Liver (tissue), 9 donors: Measurements from ENCODE around the gene RIT2. TPM values are rescaled to one million over a fixed set of nuclear protein-coding genes. Genes with fewer than 3 reads are reported as not detected.

ENCODE experiments used
- DNase-seq: peaks from one replicate; pipeline ENCODE4 v3.0.0-alpha.2; 2017; ENCODE audit warnings: low spot score
- H3K27ac ChIP-seq, 2 donors: one replicate each; pipeline ENCODE4 v1.7.0; 2013; ENCODE audit warnings: inconsistent platforms in 2 of 2, low read length in 2 of 2, control low read depth in 1 of 2, low read depth in 1 of 2, mild to moderate bottlenecking in 1 of 2
- H3K27me3 ChIP-seq, 4 donors: one replicate each; pipeline versions ENCODE4 v1.6.1 to v1.7.0; 2013; ENCODE audit warnings: low read length in 3 of 4, inconsistent platforms in 1 of 4, mild to moderate bottlenecking in 1 of 4, moderate library complexity in 1 of 4; ENCODE audit not compliant: control insufficient read depth in 4 of 4, insufficient read depth in 4 of 4
- H3K36me3 ChIP-seq, 4 donors: one replicate each; pipeline versions ENCODE4 v1.6.1 to v1.7.0; 2013; ENCODE audit warnings: low read length in 3 of 4, mild to moderate bottlenecking in 3 of 4, low read depth in 1 of 4, moderate library complexity in 1 of 4; ENCODE audit not compliant: control insufficient read depth in 4 of 4, insufficient read depth in 3 of 4
- H3K4me1 ChIP-seq, 4 donors: one replicate each; pipeline versions ENCODE4 v1.6.1 to v1.7.0; 2013; ENCODE audit warnings: low read length in 3 of 4, mild to moderate bottlenecking in 3 of 4, moderate library complexity in 1 of 4; ENCODE audit not compliant: control insufficient read depth in 4 of 4, insufficient read depth in 4 of 4
- H3K4me3 ChIP-seq, 3 donors: one replicate each; pipeline versions ENCODE4 v1.6.1 to v1.7.0; 2013; ENCODE audit warnings: low read length in 3 of 3, control low read depth in 1 of 3, low read depth in 1 of 3, mild to moderate bottlenecking in 1 of 3
- H3K9ac ChIP-seq, 2 donors: one replicate each; pipeline ENCODE4 v1.7.0; 2013; ENCODE audit warnings: low read length in 2 of 2, mild to moderate bottlenecking in 2 of 2, moderate library complexity in 2 of 2, control low read depth in 1 of 2, low read depth in 1 of 2
- H3K9me3 ChIP-seq, 4 donors: one replicate each; pipeline versions ENCODE4 v1.6.1 to v1.7.0; 2013; ENCODE audit warnings: low read length in 3 of 4; ENCODE audit not compliant: control insufficient read depth in 4 of 4
- ATF3 ChIP-seq: IDR thresholded peaks from 2 replicates; pipeline ENCODE4 v1.6.1; 2016; ENCODE audit warnings: antibody characterized with exemption
- CTCF ChIP-seq: fragments of 150-350 bp; IDR thresholded peaks from 2 replicates; pipeline ENCODE4 v1.5.1; 2017; ENCODE audit warnings: improper control_type of control experiment, low read depth, low read length; ENCODE audit not compliant: missing input control
- EGR1 ChIP-seq, 2 donors: IDR thresholded peaks; 2 replicates each; pipeline ENCODE4 v1.6.1; 2016 to 2018; ENCODE audit warnings: antibody characterized with exemption in 2 of 2, low read depth in 2 of 2
- FOXA1 ChIP-seq: IDR thresholded peaks from 2 replicates; pipeline ENCODE4 v1.6.1; 2016; ENCODE audit warnings: antibody characterized with exemption
- FOXA2 ChIP-seq: IDR thresholded peaks from 2 replicates; pipeline ENCODE4 v1.6.1; 2016; ENCODE audit warnings: antibody characterized with exemption
- HNF4A ChIP-seq, 2 donors: conservative IDR thresholded peaks; 2 replicates each; pipeline ENCODE4 v1.6.1; 2016; ENCODE audit warnings: antibody characterized with exemption in 2 of 2, mild to moderate bottlenecking in 2 of 2
- HNF4G ChIP-seq: IDR thresholded peaks from 2 replicates; pipeline ENCODE4 v1.6.1; 2016; ENCODE audit warnings: antibody characterized with exemption
- MAX ChIP-seq: IDR thresholded peaks from 2 replicates; pipeline ENCODE4 v1.6.1; 2016; ENCODE audit warnings: antibody characterized with exemption
- NR2F2 ChIP-seq: IDR thresholded peaks from 2 replicates; pipeline ENCODE4 v1.6.1; 2016; ENCODE audit warnings: antibody characterized with exemption
- RAD21 ChIP-seq, 2 donors: IDR thresholded peaks; 2 replicates each; pipeline ENCODE4 v1.6.1; 2016; ENCODE audit warnings: antibody characterized with exemption in 2 of 2, mild to moderate bottlenecking in 2 of 2
- REST ChIP-seq: IDR thresholded peaks from 2 replicates; pipeline ENCODE4 v1.6.1; 2016; ENCODE audit warnings: antibody characterized with exemption, mild to moderate bottlenecking
- RXRA ChIP-seq, 2 donors: IDR thresholded peaks; 2 replicates each; pipeline ENCODE4 v1.6.1; 2017 to 2018; ENCODE audit warnings: antibody characterized with exemption in 2 of 2, mild to moderate bottlenecking in 1 of 2
- SP1 ChIP-seq: IDR thresholded peaks from 2 replicates; pipeline ENCODE4 v1.6.1; 2018; ENCODE audit warnings: antibody characterized with exemption, mild to moderate bottlenecking
- TAF1 ChIP-seq: conservative IDR thresholded peaks from 2 replicates; pipeline ENCODE4 v1.6.1; 2016; ENCODE audit warnings: antibody characterized with exemption, mild to moderate bottlenecking
- YY1 ChIP-seq: IDR thresholded peaks from 2 replicates; pipeline ENCODE4 v1.6.1; 2016; ENCODE audit warnings: antibody characterized with exemption, mild to moderate bottlenecking
- ZBTB33 ChIP-seq: IDR thresholded peaks from 2 replicates; pipeline ENCODE4 v1.6.1; 2016; ENCODE audit warnings: antibody characterized with exemption
- WGBS: extraction: QIAGEN DNeasy Blood & Tissue Kit; methylation state at CpG from one replicate; pipeline ENCODE4 v1.1.7; 2013; 5-methylcytosine and 5-hydroxymethylcytosine counted together
- polyA plus RNA-seq, 2 donors: library from polyadenylated mRNA; stranded (reverse) in 1 of 2; unstranded in 1 of 2; fragments of 200-250 nt in 1 of 2; fragments of >200 nt in 1 of 2; fragmentation: Nextera tagmentation in 1 of 2; extraction: Ambion mirVana in 1 of 2; gene quantifications; one replicate each; pipeline versions ENCODE4 v1.2.1 to v1.2.3, GENCODE V29; 2013 to 2015
- total RNA-seq, 2 donors: library from RNA; depleted of rRNA; stranded (reverse); fragments of >200 nt; gene quantifications; one replicate each; pipeline ENCODE4 v1.2.3, GENCODE V29; 2014
- donor health status: healthy.
- donor health status: healthy.
- donor health status: healthy.
- donor health status: healthy.
- donor health status: healthy.

RIT2 gene
- total and polyA plus RNA-seq, 4 donors, result not detected

- Histone ChIP-seq H3K4me3 (no peak overlapping the region), H3K36me3 (no peaks in the 10 kb centered on the region), H3K27ac (no peak overlapping the region), H3K4me1 (no peaks in the 10 kb centered on the region), H3K9ac (no peak overlapping the region), H3K9me3 (no peaks in the 10 kb centered on the region), H3K27me3 (no peaks in the 10 kb centered on the region)
- TF ChIP-seq REST (no peak), FOXA1 (no peak), RAD21 (IDR thresholded peaks at IDR 0.05) (no peak), HNF4A (conservative IDR thresholded peaks at IDR 0.05) (no peak), SP1 (no peak), MAX (no peak), HNF4G (no peak), CTCF (no peak), TAF1 (no peak), NR2F2 (no peak), YY1 (no peak), ZBTB33 (no peak), ATF3 (no peak), FOXA2 (no peak), RXRA (IDR thresholded peaks at IDR 0.05) (no peak), EGR1 (IDR thresholded peaks at IDR 0.05; ENCODE audit: low read depth in 2 of 2) (no peak)
- no peak for DNase-seq
- 47% methylated on average over 2 of the region's 2 CpGs for WGBS
Measured at GRCh38 chr18:42765302-42765701, 350.2 kb downstream of the RIT2 start.

GRCh38 chr18:42760290-42760689 lies 355.2 kb downstream of the RIT2 start:
- no peak overlapping the region for H3K9ac ChIP-seq
- 51% methylated on average over 1 of the region's 1 CpG for WGBS
- DNase-seq, result no peak
- H3K36me3 ChIP-seq, result no peaks in the 10 kb centered on the region
- H3K9me3 ChIP-seq, result no peaks in the 10 kb centered on the region
- H3K4me1 ChIP-seq, result no peaks in the 10 kb centered on the region
- no peak for TF ChIP-seq REST
- TF ChIP-seq ATF3, result no peak
- TF ChIP-seq MAX, result no peak
- no peak overlapping the region for H3K27ac ChIP-seq
- H3K27me3 ChIP-seq, result no peaks in the 10 kb centered on the region
- H3K4me3 ChIP-seq, result no peak overlapping the region
